Left renal pelvis (tissue), 4 donors: ENCODE measurements around the gene SPART. TPM values are rescaled to one million over a fixed set of nuclear protein-coding genes. Genes with fewer than 3 reads are reported as not detected.

Experiments used
- DNase-seq, 4 donors: peaks; one replicate each; pipeline ENCODE4 v3.0.0-alpha.2; 2013; ENCODE audit warnings: low read depth in 4 of 4, low spot score in 3 of 4
- polyA plus RNA-seq, 4 donors: library from polyadenylated mRNA; unstranded; fragments of 120-200 nt; gene quantifications; one replicate each; pipeline ENCODE4 v1.2.1, GENCODE V29; 2013; ENCODE audit not compliant: insufficient read length in 4 of 4

SPART gene
- polyA plus RNA-seq, 4 donors = 81.0 to 98.6 (median 84.7) TPM

DNA sequence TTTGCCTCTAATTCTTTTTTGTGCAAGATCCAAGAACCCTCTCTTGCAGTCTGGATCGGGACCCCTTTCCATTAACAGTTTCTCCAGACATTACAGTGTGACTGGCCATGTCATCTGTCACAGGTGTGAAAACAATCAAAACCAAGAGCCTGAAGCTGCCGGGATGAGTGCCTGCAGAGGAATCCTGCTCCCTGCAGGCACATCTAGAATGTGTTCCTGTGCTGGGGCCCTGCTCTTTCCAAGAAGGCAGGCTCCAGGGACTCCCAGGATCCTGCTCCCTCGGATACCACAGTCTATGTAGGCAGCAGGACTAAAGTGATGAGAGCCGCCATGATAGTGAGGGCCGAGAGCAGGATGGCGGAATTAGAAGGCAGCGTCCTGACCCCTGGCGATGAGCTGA, 87.4 kb downstream of the SPART start:
- DNase-seq = no peak

Other genes with a start within 250 kb of the SPART start
- 10 to 100 TPM in 1 of 4 donors, 1 to 10 TPM in 3; 4.3 to 39.0 (median 8.9) TPM for gene DCLK1, start 215.0 kb downstream of the SPART start, polyA plus RNA-seq
- 1 to 10 TPM in 3 of 4 donors, under 1 TPM in 1; 0.74 to 4.1 (median 2.4) TPM for gene SOHLH2, start 131.8 kb downstream of the SPART start, polyA plus RNA-seq
- 1 to 10 TPM; 2.8 to 7.5 (median 5.5) TPM for gene CCDC169, start 48.6 kb downstream of the SPART start, polyA plus RNA-seq
- gene CCNA1, start 86.1 kb upstream of the SPART start, polyA plus RNA-seq = 1 to 10 TPM in 2 of 4 donors, under 1 TPM in 2; 0.84 to 2.4 (median 1.1) TPM